ENCODE measurements around the gene ISCA2.

ISCA2 gene

DNA sequence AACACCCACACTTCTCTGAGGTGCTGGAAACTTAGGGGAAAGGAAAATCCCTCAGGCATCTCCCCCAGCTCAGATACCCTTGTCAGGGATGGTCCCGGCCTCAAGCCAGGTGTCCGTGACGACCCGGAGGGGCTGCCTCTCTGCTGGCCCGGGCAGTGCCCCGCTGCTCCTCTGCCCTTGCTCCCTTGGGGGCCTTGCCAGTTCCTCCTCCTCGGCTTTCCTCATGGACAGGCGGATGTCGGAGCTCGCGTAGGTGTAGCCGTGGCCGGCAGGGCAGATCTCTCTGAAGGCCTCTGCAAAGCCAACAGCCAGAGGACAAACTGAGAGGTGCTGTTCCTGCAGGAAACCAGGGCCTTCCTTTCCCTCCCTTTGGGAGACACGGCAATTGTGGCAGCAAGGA, 34.8 kb downstream of the ISCA2 start:
- no peak for TF ChIP-seq CTCF (conservative IDR thresholded peaks at IDR 0.05; ENCODE audit: low read depth)
- peak overlapping the region; percentile 39 for H3K27ac ChIP-seq
- ChIA-PET POLR2A (ENCODE audit: low non-redundant PET) (interaction anchor here (0.6 kb wide), 1 partner anchor 472 kb away, joined by 5 read pairs; no protein-coding TSS in a partner anchor), CTCF (no interaction called here)
- DNase-seq (ENCODE audit: low spot score), result no peak

DNA sequence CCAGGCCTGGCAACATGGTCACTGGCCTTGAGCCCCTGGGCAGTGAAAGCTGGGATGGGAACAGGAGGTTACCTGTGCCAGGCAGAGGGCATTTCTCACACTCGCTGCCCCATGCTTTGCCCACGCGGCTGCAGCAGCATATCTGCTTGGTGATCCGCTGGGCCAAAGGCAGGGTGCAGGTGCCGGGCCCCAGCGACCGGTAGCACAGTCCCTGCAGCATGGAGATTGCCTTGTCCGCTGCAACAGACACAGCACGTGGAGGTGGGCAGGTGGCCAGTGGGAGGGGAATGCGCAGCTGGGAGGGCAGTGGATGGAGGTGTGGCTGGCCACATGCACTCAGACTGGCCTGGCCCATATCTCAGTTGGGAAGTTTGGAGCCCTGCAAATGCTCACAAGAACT, 35.3 kb downstream of the ISCA2 start:
- no peak for TF ChIP-seq CTCF (conservative IDR thresholded peaks at IDR 0.05; ENCODE audit: low read depth)
- POLR2A ChIA-PET (ENCODE audit: low non-redundant PET), result no interaction called here

GRCh38 chr14:74531006-74531405, 37.4 kb downstream of the ISCA2 start:
- ChIA-PET POLR2A (ENCODE audit: low non-redundant PET) (no interaction called here), CTCF (no interaction called here)
- no peak for TF ChIP-seq CTCF (conservative IDR thresholded peaks at IDR 0.05; ENCODE audit: low read depth)
- peak overlapping the region; percentile 76 for H3K27ac ChIP-seq
- DNase-seq (ENCODE audit: low spot score), result no peak

More for the DNA sequence above, 35.3 kb downstream of the ISCA2 start:
- H3K27ac ChIP-seq, result peak overlapping the region; percentile 39; the same call in 1 of the 2 replicates
- CTCF ChIA-PET, result interaction anchor here (1.3 kb wide), 1 partner anchor 44 kb away, joined by 3 read pairs; no protein-coding TSS in a partner anchor
- DNase-seq (ENCODE audit: low spot score), result no peak

GRCh38 chr14:74531467-74531866, 37.9 kb downstream of the ISCA2 start:
- DNase-seq (ENCODE audit: low spot score), result peak; percentile 41
- TF ChIP-seq CTCF (conservative IDR thresholded peaks at IDR 0.05; ENCODE audit: low read depth), result peak; percentile 31
- POLR2A ChIA-PET (ENCODE audit: low non-redundant PET), result no interaction called here
- H3K27ac ChIP-seq, result peak overlapping the region; percentile 76
- CTCF ChIA-PET, result interaction anchor here (0.7 kb wide), 1 partner anchor 235 kb away, joined by 4 read pairs; no protein-coding TSS in a partner anchor

GRCh38 chr14:74532246-74532645, 38.7 kb downstream of the ISCA2 start:
- DNase-seq (ENCODE audit: low spot score), result no peak
- TF ChIP-seq CTCF (conservative IDR thresholded peaks at IDR 0.05; ENCODE audit: low read depth), result no peak
- ChIA-PET POLR2A (ENCODE audit: low non-redundant PET) (no interaction called here), CTCF (interaction anchor here (0.7 to 1.1 kb wide), 2 partner anchors 236 to 280 kb away, joined by 3 to 4 read pairs; no protein-coding TSS in a partner anchor)
- H3K27ac ChIP-seq, result peak overlapping the region; percentile 76

GRCh38 chr14:74533576-74533975, 40.0 kb downstream of the ISCA2 start:
- CTCF ChIA-PET, result no interaction called here
- no peak for DNase-seq (ENCODE audit: low spot score)
- TF ChIP-seq CTCF (conservative IDR thresholded peaks at IDR 0.05; ENCODE audit: low read depth), result no peak
- peak overlapping the region; percentile 21 for H3K27ac ChIP-seq
- POLR2A ChIA-PET (ENCODE audit: low non-redundant PET), result no interaction called here

Measured in RWPE1 (cell line).